GM19351 (cell line): Measurements from ENCODE around the gene ARHGAP15.

Experiments
- ATAC-seq: cut with Tn5 transposase; IDR thresholded peaks from one replicate; pipeline ENCODE4 v1.9.1; 2021; ENCODE audit warnings: mild to moderate bottlenecking, moderate library complexity; ENCODE audit not compliant: unreplicated experiment

Gene ARHGAP15

GRCh38 chr2:143434445-143434844, 305.2 kb downstream of the ARHGAP15 start:
- ATAC-seq: no peak

- ATAC-seq: no peak
These were observed 305.9 kb downstream of the ARHGAP15 start for GRCh38 chr2:143435131-143435530.

GRCh38 chr2:143436951-143437350, 307.7 kb downstream of the ARHGAP15 start:
- ATAC-seq: no peak

GRCh38 chr2:143440411-143441012, 311.3 kb downstream of the ARHGAP15 start:
- ATAC-seq: no peak

GRCh38 chr2:143442193-143442592, 313.0 kb downstream of the ARHGAP15 start:
- ATAC-seq: no peak

- peak; percentile 78 for ATAC-seq
These were observed 322.5 kb downstream of the ARHGAP15 start for GRCh38 chr2:143451642-143452281.

GRCh38 chr2:143452817-143453451, 323.7 kb downstream of the ARHGAP15 start:
- no peak for ATAC-seq

GRCh38 chr2:143453981-143454511, 324.8 kb downstream of the ARHGAP15 start:
- no peak for ATAC-seq

- ATAC-seq: no peak
These were observed 326.1 kb downstream of the ARHGAP15 start for GRCh38 chr2:143455317-143455716.

- no peak for ATAC-seq
These were observed 329.3 kb downstream of the ARHGAP15 start for GRCh38 chr2:143458258-143459190.

- no peak for ATAC-seq
These were observed 331.2 kb downstream of the ARHGAP15 start for GRCh38 chr2:143460382-143460781.

- ATAC-seq: peak; percentile 31
These were observed 334.5 kb downstream of the ARHGAP15 start for GRCh38 chr2:143463719-143464118.

- ATAC-seq: no peak
These were observed 337.2 kb downstream of the ARHGAP15 start for GRCh38 chr2:143466391-143466790.

- ATAC-seq: no peak
These were observed 337.8 kb downstream of the ARHGAP15 start for GRCh38 chr2:143467011-143467410.

GRCh38 chr2:143468341-143468888, 339.2 kb downstream of the ARHGAP15 start:
- ATAC-seq: peak; percentile 88

- ATAC-seq: no peak
These were observed 340.1 kb downstream of the ARHGAP15 start for GRCh38 chr2:143469323-143469722.

GRCh38 chr2:143471550-143471949, 342.3 kb downstream of the ARHGAP15 start:
- ATAC-seq: no peak

- ATAC-seq: no peak
These were observed 344.0 kb downstream of the ARHGAP15 start for GRCh38 chr2:143473216-143473615.

- ATAC-seq: no peak
These were observed 344.6 kb downstream of the ARHGAP15 start for GRCh38 chr2:143473820-143474219.

- no peak for ATAC-seq
These were observed 345.4 kb downstream of the ARHGAP15 start for GRCh38 chr2:143474586-143474985.
